SU-DHL-6 (cell line): ENCODE data around the gene NFE2L1.

Source experiments
- CTCF ChIP-seq: fragments of 200-600 bp; sonication (generic); IDR thresholded peaks from one replicate; pipeline ENCODE4 v1.5.1; 2017; ENCODE audit warnings: antibody characterized with exemption, mild to moderate bottlenecking, low read length, moderate library complexity; ENCODE audit not compliant: insufficient read depth, poor library complexity, severe bottlenecking
- EZH2phosphoT487 ChIP-seq: fragments of 200-600 bp; sonication (generic), shearing (Covaris generic); conservative IDR thresholded peaks from 2 replicates; pipeline ENCODE4 v1.6.1; 2018; ENCODE audit warnings: mild to moderate bottlenecking, antibody characterized with exemption, low read length, moderate library complexity, mixed read lengths

- TF ChIP-seq CTCF (no peak), EZH2phosphoT487 (no peak)
Measured at GRCh38 chr17:48014595-48015111, 33.5 kb upstream of the NFE2L1 start.
